Measurements from ENCODE around the gene SZRD1.

Gene SZRD1

GRCh38 chr1:16425125-16426025 is 58.3 kb downstream of the SZRD1 start:
- Histone ChIP-seq H3K9me3 (no peaks in the 10 kb centered on the region), H3K27me3 (no peaks in the 10 kb centered on the region), H3K36me3 (no peaks in the 10 kb centered on the region), H3K4me1 (no peaks in the 10 kb centered on the region), H3K4me3 (ENCODE audit: low read depth, low read length) (no peak overlapping the region)
- no peak for DNase-seq
- TF ChIP-seq, protein P1, sequence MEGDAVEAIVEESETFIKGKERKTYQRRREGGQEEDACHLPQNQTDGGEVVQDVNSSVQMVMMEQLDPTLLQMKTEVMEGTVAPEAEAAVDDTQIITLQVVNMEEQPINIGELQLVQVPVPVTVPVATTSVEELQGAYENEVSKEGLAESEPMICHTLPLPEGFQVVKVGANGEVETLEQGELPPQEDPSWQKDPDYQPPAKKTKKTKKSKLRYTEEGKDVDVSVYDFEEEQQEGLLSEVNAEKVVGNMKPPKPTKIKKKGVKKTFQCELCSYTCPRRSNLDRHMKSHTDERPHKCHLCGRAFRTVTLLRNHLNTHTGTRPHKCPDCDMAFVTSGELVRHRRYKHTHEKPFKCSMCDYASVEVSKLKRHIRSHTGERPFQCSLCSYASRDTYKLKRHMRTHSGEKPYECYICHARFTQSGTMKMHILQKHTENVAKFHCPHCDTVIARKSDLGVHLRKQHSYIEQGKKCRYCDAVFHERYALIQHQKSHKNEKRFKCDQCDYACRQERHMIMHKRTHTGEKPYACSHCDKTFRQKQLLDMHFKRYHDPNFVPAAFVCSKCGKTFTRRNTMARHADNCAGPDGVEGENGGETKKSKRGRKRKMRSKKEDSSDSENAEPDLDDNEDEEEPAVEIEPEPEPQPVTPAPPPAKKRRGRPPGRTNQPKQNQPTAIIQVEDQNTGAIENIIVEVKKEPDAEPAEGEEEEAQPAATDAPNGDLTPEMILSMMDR (IDR thresholded peaks at IDR 0.05; ENCODE audit: low read depth, low read length), result no peak

- H3K9me3 ChIP-seq, result no peaks in the 10 kb centered on the region
- no peaks in the 10 kb centered on the region for H3K36me3 ChIP-seq
- DNase-seq, result peak; percentile 34
- H3K4me1 ChIP-seq, result no peaks in the 10 kb centered on the region
- no peak overlapping the region for H3K4me3 ChIP-seq (ENCODE audit: low read depth, low read length)
- TF ChIP-seq, protein P1 (IDR thresholded peaks at IDR 0.05; ENCODE audit: low read depth, low read length), result no peak
- no peaks in the 10 kb centered on the region for H3K27me3 ChIP-seq
Observed at GRCh38 chr1:16430606-16431005, 63.6 kb downstream of the SZRD1 start.

DNA sequence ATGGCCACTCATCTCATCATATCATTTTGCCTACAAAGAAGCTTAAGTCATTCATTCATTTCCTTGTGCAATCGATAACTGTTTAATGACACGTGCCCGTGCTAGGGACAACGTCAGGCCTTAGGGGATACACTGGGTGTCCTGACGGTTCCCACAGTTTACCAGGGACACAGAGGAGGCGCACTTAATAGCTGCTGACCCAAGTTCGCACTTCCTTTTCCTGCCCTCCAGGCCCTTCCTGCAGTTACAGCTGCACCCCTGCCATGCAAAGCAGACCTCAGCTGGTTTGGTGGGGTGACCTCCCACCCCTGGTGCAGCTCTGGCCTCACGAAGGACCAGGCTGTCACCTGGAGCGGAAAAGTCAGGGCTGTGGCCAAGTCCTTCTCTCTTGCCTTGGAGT is 66.0 kb downstream of the SZRD1 start:
- no peak overlapping the region for H3K4me3 ChIP-seq (ENCODE audit: low read depth, low read length)
- no peaks in the 10 kb centered on the region for H3K4me1 ChIP-seq

GRCh38 chr1:16434007-16434406 is 67.0 kb downstream of the SZRD1 start:
- no peaks in the 10 kb centered on the region for H3K9me3 ChIP-seq
- TF ChIP-seq, protein P1 (IDR thresholded peaks at IDR 0.05; ENCODE audit: low read depth, low read length), result no peak
- no peaks in the 10 kb centered on the region for H3K4me1 ChIP-seq
- no peaks in the 10 kb centered on the region for H3K36me3 ChIP-seq
- H3K27me3 ChIP-seq, result no peaks in the 10 kb centered on the region
- DNase-seq, result no peak
- H3K4me3 ChIP-seq (ENCODE audit: low read depth, low read length), result no peak overlapping the region

More for the DNA sequence above, 66.0 kb downstream of the SZRD1 start:
- TF ChIP-seq, protein P1 (IDR thresholded peaks at IDR 0.05; ENCODE audit: low read depth, low read length), result no peak
- no peaks in the 10 kb centered on the region for H3K36me3 ChIP-seq
- no peak for DNase-seq
- H3K9me3 ChIP-seq, result no peaks in the 10 kb centered on the region
- no peaks in the 10 kb centered on the region for H3K27me3 ChIP-seq

DNA sequence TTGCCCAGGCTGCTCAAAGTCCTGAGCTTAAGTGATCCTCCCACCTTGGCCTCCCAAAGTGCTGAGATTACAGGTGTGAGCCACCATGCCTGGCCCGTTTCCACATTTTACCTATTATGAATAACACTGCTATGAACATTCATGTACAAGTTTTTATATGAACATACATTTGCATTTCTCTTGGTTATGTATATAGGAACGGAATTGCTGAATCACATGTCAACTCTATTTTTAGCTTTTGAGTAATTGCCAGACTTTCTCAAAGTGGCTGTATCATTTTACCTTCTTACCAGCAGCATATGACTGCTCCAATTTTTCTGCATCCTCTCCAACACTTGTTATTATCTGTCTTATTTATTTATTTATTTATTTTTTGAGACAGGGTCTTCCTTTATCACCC is 67.5 kb downstream of the SZRD1 start:
- H3K9me3 ChIP-seq, result no peaks in the 10 kb centered on the region
- DNase-seq, result no peak
- H3K27me3 ChIP-seq, result no peaks in the 10 kb centered on the region
- H3K4me1 ChIP-seq, result no peaks in the 10 kb centered on the region
- H3K36me3 ChIP-seq, result no peaks in the 10 kb centered on the region
- TF ChIP-seq, protein P1 (IDR thresholded peaks at IDR 0.05; ENCODE audit: low read depth, low read length), result no peak
- H3K4me3 ChIP-seq (ENCODE audit: low read depth, low read length), result no peak overlapping the region

GRCh38 chr1:16436946-16437474 is 70.0 kb downstream of the SZRD1 start, which contains the start of gene SPATA21:
Gene SPATA21 (minus strand): TSS chr1:16437424. CDS start chr1:16431371, 6,053 bp downstream.
- H3K36me3 ChIP-seq, result no peaks in the 10 kb centered on the region
- H3K27me3 ChIP-seq, result no peaks in the 10 kb centered on the region
- no peak for DNase-seq
- TF ChIP-seq, protein P1 (IDR thresholded peaks at IDR 0.05; ENCODE audit: low read depth, low read length), result no peak
- no peak within 1 kb of the TSS for H3K4me3 ChIP-seq (ENCODE audit: low read depth, low read length)
- no peaks in the 10 kb centered on the region for H3K9me3 ChIP-seq
- no peaks in the 10 kb centered on the region; the same call in 1 of the 2 replicates for H3K4me1 ChIP-seq

All from BE2C (cell line).